Mesenchymal stem cell (in vitro differentiated cells and primary cell): ENCODE results near the gene IL17C.

ENCODE experiments used
- DNase-seq: peaks from one replicate; pipeline ENCODE4 v3.0.0-alpha.2; 2013
- H2AFZ ChIP-seq: one replicate; pipeline ENCODE4 v1.6.1; 2013; ENCODE audit warnings: low read depth, mild to moderate bottlenecking, control low read depth, inconsistent platforms, low read length, moderate library complexity
- H2AK5ac ChIP-seq: 2 replicates; pipeline ENCODE4 v1.6.1; 2013; ENCODE audit warnings: low read length, moderate library complexity, mild to moderate bottlenecking, inconsistent platforms; ENCODE audit not compliant: severe bottlenecking
- H2BK120ac ChIP-seq: one replicate; pipeline ENCODE4 v1.6.1; 2013; ENCODE audit warnings: low read depth, mild to moderate bottlenecking, inconsistent platforms, low read length, moderate library complexity
- H2BK12ac ChIP-seq, 2 experiments: one replicate each; pipeline ENCODE4 v1.6.1; 2013; ENCODE audit warnings: inconsistent platforms in 2 of 2, low read length in 2 of 2, mild to moderate bottlenecking in 2 of 2, moderate library complexity in 2 of 2, control low read depth in 1 of 2
- H2BK15ac ChIP-seq: one replicate; pipeline ENCODE4 v1.6.1; 2013; ENCODE audit warnings: mild to moderate bottlenecking, low read depth, inconsistent platforms; ENCODE audit not compliant: poor library complexity, severe bottlenecking
- H2BK5ac ChIP-seq: 2 replicates; pipeline ENCODE4 v1.6.1; 2013; ENCODE audit warnings: low read depth, mild to moderate bottlenecking, low read length, control low read depth, inconsistent platforms; ENCODE audit not compliant: poor library complexity, severe bottlenecking
- H3K14ac ChIP-seq, 2 experiments: one replicate each; pipeline ENCODE4 v1.6.1; 2013; ENCODE audit warnings: inconsistent platforms in 2 of 2, low read length in 2 of 2, control low read depth in 1 of 2, mild to moderate bottlenecking in 1 of 2, moderate library complexity in 1 of 2
- H3K18ac ChIP-seq, 2 experiments: one replicate each; pipeline ENCODE4 v1.6.1; 2013; ENCODE audit warnings: inconsistent platforms in 2 of 2, low read length in 2 of 2, control low read depth in 1 of 2, low read depth in 1 of 2, mild to moderate bottlenecking in 1 of 2
- H3K23ac ChIP-seq, 2 experiments: one replicate each; pipeline ENCODE4 v1.6.1; 2013; ENCODE audit warnings: inconsistent platforms in 2 of 2, low read length in 2 of 2, mild to moderate bottlenecking in 2 of 2, moderate library complexity in 2 of 2, control low read depth in 1 of 2
- H3K27ac ChIP-seq: 2 replicates; pipeline ENCODE4 v1.5.1; 2013; ENCODE audit warnings: mild to moderate bottlenecking, moderate library complexity, low read length, control low read depth, inconsistent platforms; ENCODE audit not compliant: poor library complexity, severe bottlenecking
- H3K27me3 ChIP-seq, 2 experiments: 2 replicates each; pipeline versions ENCODE4 v1.6.1 to v1.7.0; 2013; ENCODE audit warnings: low read length in 2 of 2, mild to moderate bottlenecking in 2 of 2, moderate library complexity in 2 of 2, control low read depth in 1 of 2, inconsistent platforms in 1 of 2; ENCODE audit not compliant: control insufficient read depth in 1 of 2, insufficient read depth in 1 of 2
- H3K36me3 ChIP-seq, 2 experiments: 2 replicates each; pipeline versions ENCODE4 v1.6.1 to v1.7.0; 2013; ENCODE audit warnings: low read length in 2 of 2, control low read depth in 1 of 2, inconsistent platforms in 1 of 2, low read depth in 1 of 2, mild to moderate bottlenecking in 1 of 2; ENCODE audit not compliant: insufficient read depth in 2 of 2, control insufficient read depth in 1 of 2
- H3K4ac ChIP-seq, 2 experiments: one replicate each; pipeline ENCODE4 v1.6.1; 2013; ENCODE audit warnings: inconsistent platforms in 2 of 2, low read length in 2 of 2, mild to moderate bottlenecking in 2 of 2, moderate library complexity in 2 of 2, control low read depth in 1 of 2, low read depth in 1 of 2
- H3K4me1 ChIP-seq: 2 replicates; pipeline ENCODE4 v1.6.1; 2013; ENCODE audit warnings: low read depth, low read length, control low read depth; ENCODE audit not compliant: control insufficient read depth, insufficient read depth
- H3K4me2 ChIP-seq: 2 replicates; pipeline ENCODE4 v1.6.1; 2013; ENCODE audit warnings: low read length, mild to moderate bottlenecking, inconsistent platforms; ENCODE audit not compliant: poor library complexity, severe bottlenecking
- H3K4me3 ChIP-seq, 2 experiments: 2 replicates each; pipeline versions ENCODE4 v1.5.1 to v1.7.0; 2013; ENCODE audit warnings: low read length in 2 of 2, mild to moderate bottlenecking in 2 of 2, control low read depth in 1 of 2, low read depth in 1 of 2; ENCODE audit not compliant: insufficient read depth in 1 of 2
- H3K79me1 ChIP-seq: replicated peaks from 2 replicates; pipeline ENCODE4 v1.6.1; 2013; ENCODE audit warnings: mild to moderate bottlenecking, control low read depth, low read length, inconsistent platforms; ENCODE audit not compliant: poor library complexity, severe bottlenecking
- H3K9ac ChIP-seq: 2 replicates; pipeline ENCODE4 v1.7.0; 2013; ENCODE audit warnings: mild to moderate bottlenecking, low read length, moderate library complexity
- H3K9me3 ChIP-seq: 2 replicates; pipeline ENCODE4 v1.7.0; 2013; ENCODE audit warnings: mild to moderate bottlenecking, low read length; ENCODE audit not compliant: control insufficient read depth
- H4K8ac ChIP-seq: one replicate; pipeline ENCODE4 v1.6.1; 2013; ENCODE audit warnings: inconsistent platforms, mild to moderate bottlenecking, low read length, moderate library complexity
- H4K91ac ChIP-seq: one replicate; pipeline ENCODE4 v1.6.1; 2013; ENCODE audit warnings: mild to moderate bottlenecking, low read length, inconsistent platforms
- WGBS: methylation state at CpG from one replicate; pipeline ENCODE4 v1.1.7; 2013; ENCODE audit warnings: mixed read lengths; 5-methylcytosine and 5-hydroxymethylcytosine counted together

IL17C gene

DNA sequence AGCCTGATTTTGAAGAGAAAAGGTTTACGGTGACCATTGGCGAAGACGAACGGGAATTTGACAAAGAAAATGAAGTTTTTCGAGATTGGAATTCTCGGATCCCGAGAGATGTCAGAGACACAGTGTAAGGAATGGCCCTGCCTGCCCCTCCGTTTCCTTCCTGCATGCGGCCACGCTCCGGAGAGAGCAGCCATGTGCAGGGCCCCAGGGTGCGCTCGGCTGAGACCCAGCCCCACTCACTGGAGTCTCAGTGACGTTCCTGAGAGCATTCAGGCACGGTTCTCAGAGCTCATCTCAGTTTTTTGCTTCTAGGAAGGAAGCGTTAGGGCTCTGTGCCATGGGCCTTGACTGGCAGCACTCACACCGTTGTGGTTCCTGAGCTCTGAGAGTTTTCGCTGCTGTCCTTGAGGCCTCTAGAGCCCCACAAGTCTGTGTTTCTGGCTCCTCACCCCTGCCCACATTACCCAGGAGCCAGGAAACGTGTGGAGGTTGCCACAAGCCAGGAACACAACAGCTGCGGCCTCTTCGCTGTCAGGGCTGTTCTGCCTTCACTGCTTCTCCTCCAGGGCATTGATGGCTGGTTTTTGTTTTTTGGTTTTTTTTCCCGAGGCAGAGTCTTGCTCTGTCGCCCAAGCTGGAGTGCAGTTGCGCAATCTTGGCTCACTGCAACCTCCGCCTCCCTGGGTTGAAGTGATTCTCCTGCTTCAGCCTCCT lies 38.4 kb upstream of the IL17C start:
- Histone ChIP-seq H3K9me3 (no peaks in the 10 kb centered on the region), H3K27ac (no peak overlapping the region), H3K18ac (no peak overlapping the region), H3K14ac (no peak overlapping the region), H3K23ac (no peak overlapping the region), H4K8ac (peak overlapping the region; percentile 51), H2AFZ (no peak overlapping the region), H3K36me3 (peaks cover 53 to 55% of the 10 kb centered on the region in 2 experiments), H2BK12ac (no peak overlapping the region), H3K27me3 (no peaks in the 10 kb centered on the region), H3K4me2 (no peak overlapping the region), H2AK5ac (no peak overlapping the region), H2BK120ac (no peak overlapping the region), H3K4ac (no peak overlapping the region), H4K91ac (no peak overlapping the region), H2BK5ac (no peak overlapping the region), H3K4me1 (no peaks in the 10 kb centered on the region), H2BK15ac (no peak overlapping the region), H3K79me1 (peaks cover 29% of the 10 kb centered on the region), H3K9ac (no peak overlapping the region), H3K4me3 (no peak overlapping the region)
- DNase-seq: no peak
- 95% methylated on average over 25 of the region's 25 CpGs for WGBS

DNA sequence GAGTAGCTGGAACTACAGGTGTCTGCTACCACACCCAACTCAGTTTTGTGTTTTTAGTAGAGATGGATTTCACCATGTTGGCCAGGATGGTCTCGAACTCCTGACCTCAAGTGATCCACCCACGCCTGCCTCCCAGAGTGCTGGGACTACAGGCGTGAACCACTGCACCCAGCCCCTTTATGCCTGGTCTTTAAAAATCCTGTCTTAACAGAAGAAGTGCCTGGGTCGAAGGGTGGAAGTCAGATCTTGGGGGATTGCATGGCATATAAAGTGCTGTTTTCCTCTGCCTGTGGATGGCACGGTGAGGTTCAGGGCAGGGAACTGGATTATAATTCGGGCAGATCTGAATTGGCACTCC lies 37.9 kb upstream of the IL17C start:
- H3K18ac ChIP-seq: no peak overlapping the region
- no peak overlapping the region for H3K14ac ChIP-seq
- no peak overlapping the region for H2AK5ac ChIP-seq
- no peak overlapping the region for H2BK15ac ChIP-seq
- DNase-seq: no peak
- H3K4me1 ChIP-seq: no peaks in the 10 kb centered on the region
- no peak overlapping the region for H3K23ac ChIP-seq
- H3K27me3 ChIP-seq: no peaks in the 10 kb centered on the region
- H3K36me3 ChIP-seq: peaks cover 57 to 58% of the 10 kb centered on the region in 2 experiments
- no peak overlapping the region for H3K27ac ChIP-seq
- H3K79me1 ChIP-seq: peaks cover 29% of the 10 kb centered on the region
- H4K8ac ChIP-seq: no peak overlapping the region
- no peak overlapping the region for H3K4ac ChIP-seq
- no peak overlapping the region for H3K4me3 ChIP-seq
- no peak overlapping the region for H2AFZ ChIP-seq
- WGBS: over 99% methylated on average over 6 of the region's 6 CpGs
- H2BK5ac ChIP-seq: no peak overlapping the region
- no peak overlapping the region for H4K91ac ChIP-seq
- H3K9me3 ChIP-seq: no peaks in the 10 kb centered on the region
- no peak overlapping the region for H3K9ac ChIP-seq
- no peak overlapping the region for H3K4me2 ChIP-seq
- H2BK12ac ChIP-seq: no peak overlapping the region
- H2BK120ac ChIP-seq: no peak overlapping the region

DNA sequence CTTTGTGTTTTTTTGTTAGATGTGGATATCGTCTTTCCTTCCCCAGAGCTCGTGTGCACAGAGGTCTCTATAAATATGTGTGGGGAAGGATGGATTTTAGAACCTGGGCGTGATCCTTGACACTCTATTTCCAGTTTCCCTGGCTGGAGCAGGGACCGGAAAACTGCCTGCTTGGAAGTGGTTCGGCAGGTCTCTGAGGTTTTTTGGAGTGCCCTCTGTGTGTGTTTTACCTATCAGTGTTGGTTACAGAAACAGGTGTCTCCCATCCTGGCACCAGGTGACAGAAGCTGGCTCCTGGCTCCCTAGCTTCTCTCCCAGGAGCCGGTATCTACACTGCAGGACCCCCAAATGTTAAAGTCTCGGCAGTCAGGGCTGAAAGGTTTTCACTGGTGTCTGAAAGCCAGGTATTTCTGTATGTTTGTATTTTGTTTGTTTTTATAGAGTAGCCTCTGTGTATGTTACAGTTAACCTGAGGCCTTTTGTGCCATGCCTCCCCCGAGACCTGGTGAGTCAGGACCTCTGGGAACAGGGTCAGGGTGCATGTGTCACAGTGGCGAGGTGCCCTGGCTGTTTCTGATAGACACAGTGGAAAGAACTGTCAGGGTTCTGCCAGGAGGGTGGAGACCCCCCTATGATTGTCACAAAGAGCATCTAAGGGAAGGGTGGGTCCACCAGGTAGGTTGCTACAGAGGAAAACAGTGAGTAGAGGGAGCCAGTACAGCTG lies 36.9 kb upstream of the IL17C start:
- Histone ChIP-seq H3K27me3 (no peaks in the 10 kb centered on the region), H2BK12ac (no peak overlapping the region), H3K9me3 (no peaks in the 10 kb centered on the region), H3K14ac (no peak overlapping the region), H4K8ac (no peak overlapping the region), H3K18ac (no peak overlapping the region), H3K23ac (no peak overlapping the region), H3K4ac (no peak overlapping the region), H3K4me2 (no peak overlapping the region), H3K79me1 (peaks cover 29% of the 10 kb centered on the region), H2BK5ac (no peak overlapping the region), H3K36me3 (peaks cover 64 to 67% of the 10 kb centered on the region in 2 experiments), H2BK15ac (no peak overlapping the region), H2AFZ (no peak overlapping the region), H3K4me3 (no peak overlapping the region), H2BK120ac (no peak overlapping the region), H2AK5ac (no peak overlapping the region), H3K9ac (no peak overlapping the region), H3K4me1 (peaks cover 3% of the 10 kb centered on the region), H4K91ac (no peak overlapping the region), H3K27ac (no peak overlapping the region)
- 94% methylated on average over 9 of the region's 9 CpGs for WGBS
- no peak for DNase-seq

DNA sequence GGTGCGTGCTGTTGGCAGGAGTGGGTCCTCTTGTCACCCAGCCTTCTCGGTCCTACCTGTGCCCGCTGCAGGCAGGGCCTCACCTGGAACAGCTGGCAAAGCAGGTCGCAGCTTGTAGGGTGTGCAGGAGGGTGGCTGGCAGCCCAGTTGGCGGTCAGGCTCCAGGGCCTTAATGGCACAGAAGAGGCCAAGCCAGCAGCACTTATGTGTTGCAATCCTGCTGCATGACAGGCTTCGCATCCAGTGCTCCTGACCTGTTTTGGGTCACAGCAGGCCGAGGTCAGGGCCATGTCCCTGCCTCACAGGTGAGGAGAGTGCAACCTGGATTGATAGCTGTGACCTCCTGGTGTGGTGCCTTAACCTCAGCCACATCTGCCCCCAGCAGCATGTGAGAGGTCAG lies 36.3 kb upstream of the IL17C start:
- no peak overlapping the region for H2AK5ac ChIP-seq
- H4K8ac ChIP-seq: no peak overlapping the region
- no peak overlapping the region for H2BK12ac ChIP-seq
- H3K79me1 ChIP-seq: peaks cover 33% of the 10 kb centered on the region
- H3K4me1 ChIP-seq: peaks cover 5% of the 10 kb centered on the region
- 90% methylated on average over 7 of the region's 7 CpGs for WGBS
- no peak overlapping the region for H4K91ac ChIP-seq
- no peaks in the 10 kb centered on the region for H3K27me3 ChIP-seq
- no peak for DNase-seq
- no peak overlapping the region for H3K18ac ChIP-seq
- H3K4me3 ChIP-seq: no peak overlapping the region
- H2BK15ac ChIP-seq: no peak overlapping the region
- H2AFZ ChIP-seq: no peak overlapping the region
- no peak overlapping the region for H3K4ac ChIP-seq
- no peak overlapping the region for H2BK120ac ChIP-seq
- no peaks in the 10 kb centered on the region for H3K9me3 ChIP-seq
- H2BK5ac ChIP-seq: no peak overlapping the region
- peaks cover 70 to 71% of the 10 kb centered on the region in 2 experiments for H3K36me3 ChIP-seq
- H3K23ac ChIP-seq: no peak overlapping the region
- no peak overlapping the region for H3K27ac ChIP-seq
- H3K9ac ChIP-seq: no peak overlapping the region
- H3K14ac ChIP-seq: no peak overlapping the region
- no peak overlapping the region for H3K4me2 ChIP-seq
